ENCODE results near the gene NFAM1. TPM values are rescaled to one million over a fixed set of nuclear protein-coding genes. Genes with fewer than 3 reads are reported as not detected.

NFAM1 gene
- total RNA-seq, 2 donors from 2014 or later, result 3.7 to 6.7 TPM

DNA sequence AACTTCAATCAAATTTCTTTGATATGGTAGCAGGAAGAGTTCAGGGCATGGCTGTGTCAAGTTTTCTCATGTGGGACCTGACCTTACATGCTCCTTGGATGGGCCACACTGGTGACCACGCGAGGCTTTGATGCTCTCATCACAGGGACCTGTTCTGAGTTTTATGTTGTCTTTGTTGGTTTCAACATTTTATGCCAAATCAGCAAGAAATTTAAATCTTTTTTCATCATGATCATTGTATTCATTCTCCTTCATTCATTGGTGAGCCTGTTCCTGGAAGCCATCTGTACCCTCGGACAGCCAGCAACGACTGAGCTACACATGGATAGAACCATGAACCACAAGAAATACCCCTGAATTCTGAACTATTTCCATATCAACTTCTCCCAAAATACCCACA lies 10.5 kb upstream of the NFAM1 start:
- intact Hi-C loops (cut with DNase I), result loop anchor here in 1 of 2 donors (5.0 kb wide), 1 partner anchor 350 kb away; the partner anchor contains the start of gene NDUFA6
- DNase-seq (ENCODE audit: low spot score), result no peak

GRCh38 chr22:42440728-42441127 lies 8.5 kb upstream of the NFAM1 start:
- no peak for DNase-seq (ENCODE audit: low spot score)
- intact Hi-C loops (cut with DNase I), result loop anchor here in 1 of 2 donors (5.0 kb wide), 1 partner anchor 348 kb away; the partner anchor contains the start of gene NDUFA6

DNA sequence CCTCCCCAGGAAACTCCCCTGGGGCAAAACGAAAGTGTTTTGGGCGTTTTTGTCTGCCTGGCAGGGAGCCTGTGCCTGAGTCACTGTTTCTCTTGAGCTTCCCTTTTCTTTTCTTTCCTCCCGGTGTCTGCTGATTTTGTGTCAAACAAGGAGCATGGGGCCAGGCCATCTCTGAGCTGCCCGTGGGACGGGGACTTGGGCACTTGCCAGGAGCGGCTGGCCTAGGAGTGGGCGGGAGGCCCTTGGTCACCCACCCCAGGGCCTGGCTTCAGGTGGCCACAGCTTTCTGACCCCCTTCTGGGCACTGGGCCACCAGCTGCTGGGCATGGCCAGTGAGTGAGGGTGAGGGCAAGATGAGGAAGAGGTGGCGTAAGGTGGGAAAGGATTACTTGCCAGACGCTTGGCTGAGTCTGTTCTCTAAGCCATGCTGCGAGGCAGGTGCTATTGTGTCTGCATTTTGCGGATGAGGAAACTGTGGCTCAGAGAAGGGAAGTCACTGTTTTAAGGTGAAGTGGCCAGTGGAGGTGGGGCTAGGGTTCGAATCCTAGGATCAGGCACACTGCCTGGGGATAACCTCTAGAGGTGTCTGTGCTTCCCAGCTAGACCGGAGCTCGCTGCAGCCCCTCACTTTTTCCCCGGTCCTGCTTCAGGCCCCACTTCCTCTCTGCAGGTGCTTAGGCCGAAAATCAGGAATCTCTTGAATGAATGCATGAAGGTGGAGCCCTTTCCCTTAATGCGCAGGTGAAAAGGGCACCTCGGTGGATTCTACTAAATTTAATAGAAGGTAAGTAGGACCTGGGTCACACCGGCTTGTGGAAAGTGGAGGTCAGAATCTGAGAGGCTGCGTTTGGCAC lies 7.8 kb upstream of the NFAM1 start:
- DNase-seq (ENCODE audit: low spot score), result no peak

GRCh38 chr22:42439021-42439567 lies 6.9 kb upstream of the NFAM1 start:
- no peak for DNase-seq (ENCODE audit: low spot score)
- intact Hi-C loops (cut with DNase I), result loop anchor here (2.0 to 10.0 kb wide), 4 partner anchors 167 to 474 kb away; partner anchors contain the start of genes SEPTIN3 (in 1 of the 2) and TCF20 (in 1 of the 2)

More for the DNA sequence above, 7.8 kb upstream of the NFAM1 start:
- intact Hi-C loops (cut with DNase I), result loop anchor here (2.0 to 10.0 kb wide), 5 partner anchors 168 to 475 kb away; partner anchors contain the start of genes NDUFA6 (in 1 of the 2), SEPTIN3 (in 1 of the 2) and TCF20 (in 1 of the 2)

- no peak for DNase-seq (ENCODE audit: low spot score)
- intact Hi-C loops (cut with DNase I), result loop anchor here (2.0 to 10.0 kb wide), 4 partner anchors 166 to 473 kb away; partner anchors contain the start of genes SEPTIN3 (in 1 of the 2) and TCF20 (in 1 of the 2)
Observed at GRCh38 chr22:42438293-42438650, 6.1 kb upstream of the NFAM1 start.

GRCh38 chr22:42437488-42438292 lies 5.5 kb upstream of the NFAM1 start:
- DNase-seq (ENCODE audit: low spot score), result peak; percentile 93
- intact Hi-C loops (cut with DNase I), result loop anchor here (2.0 to 10.0 kb wide), 4 partner anchors 165 to 473 kb away; partner anchors contain the start of genes SEPTIN3 (in 1 of the 2) and TCF20 (in 1 of the 2)

- DNase-seq (ENCODE audit: low spot score), result no peak
- intact Hi-C loops (cut with DNase I), result loop anchor here in 1 of 2 donors (5.0 to 10.0 kb wide), 3 partner anchors 164 to 472 kb away; partner anchors contain the start of genes SEPTIN3 and TCF20
Observed at GRCh38 chr22:42436404-42436803, 4.2 kb upstream of the NFAM1 start.

DNA sequence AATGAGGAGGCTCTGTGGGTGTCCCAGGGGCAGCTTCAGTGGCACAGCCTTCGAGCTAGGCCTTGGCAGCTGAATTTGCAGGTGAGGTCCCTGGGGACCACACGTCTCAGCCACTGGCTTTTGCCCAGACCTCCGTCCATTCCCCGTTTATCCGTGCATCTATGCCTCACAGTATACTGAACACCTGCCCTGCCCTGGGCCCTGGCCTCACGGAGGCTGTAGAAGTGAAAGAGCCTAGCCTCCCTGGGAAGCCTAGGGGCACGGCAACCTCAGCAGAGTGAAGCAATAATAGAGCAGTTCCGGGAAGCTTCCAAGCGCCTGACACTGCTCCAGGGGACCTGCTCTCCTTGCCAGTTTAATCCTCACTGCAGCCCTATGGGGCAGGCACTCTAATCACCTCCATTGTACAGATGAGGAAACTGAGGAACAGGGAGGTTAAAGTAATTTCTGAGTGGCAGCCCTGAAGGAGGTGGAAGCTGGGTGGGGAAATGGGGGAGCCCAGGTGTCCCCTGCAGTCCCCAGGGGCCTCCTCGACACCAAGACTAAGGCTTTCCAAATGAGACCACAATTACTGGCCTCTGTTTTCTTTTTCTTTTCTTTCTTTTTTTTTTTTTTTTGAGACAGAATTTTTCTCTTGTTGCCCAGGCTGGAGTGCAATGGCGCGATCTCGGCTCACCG lies 2.7 kb upstream of the NFAM1 start:
- intact Hi-C loops (cut with DNase I), result loop anchor here in 1 of 2 donors (5.0 to 10.0 kb wide), 3 partner anchors 163 to 470 kb away; partner anchors contain the start of genes SEPTIN3 and TCF20
- no peak for DNase-seq (ENCODE audit: low spot score)

- no peak for DNase-seq (ENCODE audit: low spot score)
- intact Hi-C loops (cut with DNase I), result loop anchor here in 1 of 2 donors (10.0 kb wide), 1 partner anchor 469 kb away; the partner anchor contains the start of gene SEPTIN3
Observed at GRCh38 chr22:42433754-42434682, 1.8 kb upstream of the NFAM1 start.

- intact Hi-C loops (cut with DNase I), result loop anchor here in 1 of 2 donors (10.0 kb wide), 1 partner anchor 468 kb away; the partner anchor contains the start of gene SEPTIN3
- no peak for DNase-seq (ENCODE audit: low spot score)
Observed at GRCh38 chr22:42432818-42433217, 615 bp upstream of the NFAM1 start.

DNA sequence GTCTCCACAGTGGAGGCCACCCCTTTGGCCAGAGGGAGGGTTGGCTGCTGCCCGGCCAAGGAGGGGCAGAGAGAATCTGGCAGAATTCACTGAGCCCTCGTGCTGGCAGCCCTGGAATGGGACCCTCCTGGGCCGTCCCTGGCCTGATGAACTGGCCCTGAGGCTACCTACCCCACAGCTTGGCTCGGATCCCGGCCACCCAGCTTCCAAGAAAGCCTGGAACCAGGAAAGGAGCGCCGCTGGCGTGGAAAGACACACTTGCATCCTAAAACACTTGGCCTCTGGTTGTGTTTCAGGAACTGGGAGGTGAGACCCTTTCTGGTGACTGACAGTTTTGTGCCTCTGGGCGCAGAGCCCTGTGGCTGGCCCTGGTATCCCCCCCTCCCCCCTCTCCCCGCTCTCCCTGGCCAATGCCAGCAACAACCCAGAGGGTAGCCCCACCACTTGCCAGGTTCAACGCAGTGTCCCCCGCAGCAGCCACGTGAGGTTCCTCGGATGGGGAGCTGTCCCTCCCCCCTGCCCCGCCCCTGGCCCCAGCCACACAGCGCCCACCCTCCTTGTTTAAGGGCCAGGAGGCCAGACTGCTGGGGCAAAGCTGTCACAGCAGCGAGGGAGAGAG lies 693 bp downstream of the NFAM1 start:
- intact Hi-C loops (cut with DNase I), result loop anchor here in 1 of 2 donors (10.0 kb wide), 1 partner anchor 467 kb away; the partner anchor contains the start of gene SEPTIN3
- no peak for DNase-seq (ENCODE audit: low spot score)

GRCh38 chr22:42430528-42431125 lies 1.6 kb downstream of the NFAM1 start:
- intact Hi-C loops (cut with DNase I), result loop anchor here in 1 of 2 donors (10.0 kb wide), 1 partner anchor 466 kb away; the partner anchor contains the start of gene SEPTIN3

DNA sequence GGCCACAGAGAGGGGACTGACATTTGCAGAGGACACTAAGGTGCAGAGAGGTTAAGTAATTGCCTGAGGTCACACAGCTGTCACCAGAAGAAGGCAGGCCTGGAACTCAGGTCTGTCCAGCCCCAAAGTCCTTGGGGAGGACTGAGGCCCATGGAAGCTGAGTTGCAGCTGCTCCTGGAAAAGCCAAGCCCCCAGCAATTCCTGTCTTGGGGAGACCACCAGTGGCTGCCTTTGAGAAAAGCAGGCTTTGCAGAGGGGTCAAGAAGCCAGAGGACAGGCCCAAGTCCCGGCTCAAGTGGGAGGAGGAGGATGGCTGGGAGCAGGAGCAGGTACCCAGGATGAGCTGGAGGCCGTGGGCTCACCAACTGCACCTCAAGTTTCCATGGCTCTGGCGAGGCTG lies 3.4 kb downstream of the NFAM1 start:
- intact Hi-C loops (cut with DNase I), result no loop called here

More at GRCh38 chr22:42430528-42431125, 1.6 kb downstream of the NFAM1 start:
- DNase-seq (ENCODE audit: low spot score), result no peak

DNA sequence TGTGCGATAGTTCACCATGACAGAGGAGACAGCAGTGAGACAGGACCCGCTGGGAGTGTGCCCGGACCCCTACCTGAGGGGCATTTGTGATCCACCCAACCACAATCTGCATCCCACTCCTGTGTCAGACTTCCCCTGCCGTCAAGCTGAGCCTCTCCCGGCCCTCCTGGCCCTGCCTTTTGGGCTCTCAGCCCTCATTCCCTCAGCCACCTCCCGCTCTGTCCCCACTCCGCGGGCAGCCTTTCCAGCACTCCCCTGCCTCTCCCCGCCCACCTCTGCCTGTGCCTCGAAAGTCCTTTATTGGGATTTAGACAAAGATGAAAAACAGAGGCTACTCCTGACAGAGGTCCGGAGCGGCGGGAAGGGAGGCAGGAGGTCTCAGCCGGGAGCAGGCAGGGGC lies 4.2 kb downstream of the NFAM1 start:
- DNase-seq (ENCODE audit: low spot score), result no peak
- intact Hi-C loops (cut with DNase I), result no loop called here

More for the DNA sequence above, 3.4 kb downstream of the NFAM1 start:
- no peak for DNase-seq (ENCODE audit: low spot score)

- DNase-seq (ENCODE audit: low spot score), result no peak
- intact Hi-C loops (cut with DNase I), result no loop called here
Observed at GRCh38 chr22:42427167-42427566, 5.0 kb downstream of the NFAM1 start.

GRCh38 chr22:42425989-42426355 lies 6.2 kb downstream of the NFAM1 start:
- intact Hi-C loops (cut with DNase I), result no loop called here

More at GRCh38 chr22:42425989-42426355, 6.2 kb downstream of the NFAM1 start:
- DNase-seq (ENCODE audit: low spot score), result no peak
